Mucosa of stomach (tissue), 1 donor: Measurements from ENCODE around the gene HOXB7.

ENCODE experiments used
- H3K27me3 ChIP-seq: one replicate; pipeline ENCODE4 v1.7.0; 2013; ENCODE audit warnings: mild to moderate bottlenecking, low read length; ENCODE audit not compliant: control insufficient read depth, insufficient read depth
- H3K36me3 ChIP-seq: one replicate; pipeline ENCODE4 v1.7.0; 2013; ENCODE audit warnings: low read length; ENCODE audit not compliant: control insufficient read depth, insufficient read depth
- H3K4me1 ChIP-seq: one replicate; pipeline ENCODE4 v1.7.0; 2013; ENCODE audit warnings: mild to moderate bottlenecking, low read length; ENCODE audit not compliant: control insufficient read depth, insufficient read depth
- H3K4me3 ChIP-seq: one replicate; pipeline ENCODE4 v1.7.0; 2013; ENCODE audit warnings: low read length
- H3K9ac ChIP-seq: one replicate; pipeline ENCODE4 v1.7.0; 2013; ENCODE audit warnings: mild to moderate bottlenecking, low read length, moderate library complexity
- H3K9me3 ChIP-seq: one replicate; pipeline ENCODE4 v1.7.0; 2013; ENCODE audit warnings: mild to moderate bottlenecking, low read length, moderate library complexity; ENCODE audit not compliant: control insufficient read depth
- donor health status: Pancreatic carcinoma.

Gene HOXB7

DNA sequence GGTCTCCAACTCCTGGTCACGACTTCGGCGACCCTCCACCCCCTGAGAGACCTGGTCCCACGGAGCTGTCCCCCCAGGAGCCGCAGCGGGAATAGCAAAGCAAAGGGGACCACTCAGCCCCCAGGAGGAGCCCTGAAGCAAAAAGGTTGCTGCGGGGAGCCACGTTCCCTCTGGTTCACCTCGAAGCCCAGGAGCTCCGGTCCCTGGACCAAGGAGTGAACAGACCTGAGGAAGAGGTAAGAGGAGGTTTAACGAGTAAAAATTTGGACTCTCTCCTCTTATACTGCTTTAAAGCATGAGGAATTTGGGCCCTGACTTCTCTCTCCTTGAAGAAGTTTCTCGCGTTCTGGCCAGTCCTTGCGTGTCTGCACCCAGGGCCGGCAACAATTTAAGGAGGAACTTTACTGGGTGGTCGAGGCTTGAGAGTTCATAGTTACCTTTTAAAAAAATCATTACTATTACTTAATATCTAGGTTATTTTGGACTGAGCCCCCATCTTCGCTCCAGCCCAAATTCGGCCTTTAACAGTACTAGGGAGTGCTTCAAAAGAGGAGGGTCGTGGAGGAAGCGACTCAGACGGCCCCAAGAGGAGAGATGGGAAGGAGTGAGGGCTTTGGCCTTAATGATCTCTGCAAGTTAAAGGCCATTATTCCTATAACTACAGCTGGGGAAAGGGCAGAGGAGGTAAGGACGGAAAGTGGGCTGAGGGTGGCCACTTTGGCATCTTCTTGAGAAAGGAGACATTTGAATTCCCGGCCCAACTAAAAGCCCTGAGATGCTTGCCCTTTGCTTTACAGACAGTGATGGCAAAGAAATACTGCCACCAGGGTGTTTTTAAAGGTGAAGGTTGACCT is 32.3 kb upstream of the HOXB7 start:
- H3K36me3 ChIP-seq = no peaks in the 10 kb centered on the region
- H3K4me3 ChIP-seq = no peak overlapping the region
- peaks cover 7% of the 10 kb centered on the region for H3K4me1 ChIP-seq
- no peak overlapping the region for H3K9ac ChIP-seq
- no peaks in the 10 kb centered on the region for H3K9me3 ChIP-seq
- H3K27me3 ChIP-seq = peaks cover 100% of the 10 kb centered on the region

- H3K27me3 ChIP-seq = peaks cover 100% of the 10 kb centered on the region
- no peak overlapping the region for H3K4me3 ChIP-seq
- peaks cover 2% of the 10 kb centered on the region for H3K4me1 ChIP-seq
- no peak overlapping the region for H3K9ac ChIP-seq
- H3K9me3 ChIP-seq = no peaks in the 10 kb centered on the region
- H3K36me3 ChIP-seq = no peaks in the 10 kb centered on the region
Observed at GRCh38 chr17:48642059-48642842, 31.4 kb upstream of the HOXB7 start.

DNA sequence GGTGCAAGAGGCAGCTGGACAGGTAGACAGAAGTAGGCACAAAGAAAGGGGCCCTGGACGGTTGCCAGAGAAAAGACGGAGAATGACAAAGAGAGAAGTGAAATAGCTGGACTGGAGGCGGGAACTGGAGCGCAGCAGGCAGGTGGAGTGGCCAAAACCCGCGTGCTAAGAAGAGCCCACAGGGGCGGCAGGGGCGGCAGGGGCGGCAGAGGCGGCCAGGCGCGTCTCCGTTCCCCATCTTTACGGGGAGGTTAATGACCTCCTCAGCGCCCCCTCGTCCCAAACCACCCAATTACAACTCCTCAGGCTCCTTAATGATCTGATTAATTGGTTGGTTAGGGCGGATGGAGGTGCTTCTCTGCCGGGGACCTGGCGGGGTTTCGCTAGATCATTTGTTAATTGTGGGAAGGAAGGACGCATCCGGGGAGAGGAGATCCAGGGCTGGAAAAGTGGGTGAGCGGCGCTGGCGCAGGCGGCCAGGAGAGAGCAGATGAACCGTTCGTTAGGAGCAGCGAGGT is 30.8 kb upstream of the HOXB7 start:
- H3K36me3 ChIP-seq = no peaks in the 10 kb centered on the region
- no peaks in the 10 kb centered on the region for H3K9me3 ChIP-seq
- no peak overlapping the region for H3K9ac ChIP-seq
- H3K4me3 ChIP-seq = no peak overlapping the region
- H3K27me3 ChIP-seq = peaks cover 100% of the 10 kb centered on the region
- H3K4me1 ChIP-seq = peaks cover 3% of the 10 kb centered on the region

GRCh38 chr17:48640858-48641180 is 30.0 kb upstream of the HOXB7 start:
- Histone ChIP-seq H3K4me3 (no peak overlapping the region), H3K36me3 (no peaks in the 10 kb centered on the region), H3K4me1 (peaks cover 5% of the 10 kb centered on the region), H3K27me3 (peaks cover 100% of the 10 kb centered on the region), H3K9ac (no peak overlapping the region), H3K9me3 (no peaks in the 10 kb centered on the region)

GRCh38 chr17:48639982-48640857 is 29.4 kb upstream of the HOXB7 start:
- Histone ChIP-seq H3K36me3 (no peaks in the 10 kb centered on the region), H3K27me3 (peaks cover 100% of the 10 kb centered on the region), H3K4me3 (no peak overlapping the region), H3K9ac (no peak overlapping the region), H3K4me1 (peaks cover 5% of the 10 kb centered on the region), H3K9me3 (no peaks in the 10 kb centered on the region)

GRCh38 chr17:48639136-48639535 is 28.3 kb upstream of the HOXB7 start:
- no peaks in the 10 kb centered on the region for H3K9me3 ChIP-seq
- H3K27me3 ChIP-seq = peaks cover 100% of the 10 kb centered on the region
- H3K4me1 ChIP-seq = peaks cover 5% of the 10 kb centered on the region
- H3K9ac ChIP-seq = no peak overlapping the region
- no peaks in the 10 kb centered on the region for H3K36me3 ChIP-seq
- no peak overlapping the region for H3K4me3 ChIP-seq

GRCh38 chr17:48637323-48638260 is 26.8 kb upstream of the HOXB7 start:
- Histone ChIP-seq H3K36me3 (no peaks in the 10 kb centered on the region), H3K9me3 (no peaks in the 10 kb centered on the region), H3K4me3 (no peak overlapping the region), H3K4me1 (peaks cover 5% of the 10 kb centered on the region), H3K9ac (no peak overlapping the region), H3K27me3 (peaks cover 100% of the 10 kb centered on the region)

GRCh38 chr17:48636177-48637018 is 25.6 kb upstream of the HOXB7 start:
- Histone ChIP-seq H3K9ac (no peak overlapping the region), H3K9me3 (no peaks in the 10 kb centered on the region), H3K4me1 (peaks cover 5% of the 10 kb centered on the region), H3K36me3 (no peaks in the 10 kb centered on the region), H3K4me3 (no peak overlapping the region), H3K27me3 (peaks cover 100% of the 10 kb centered on the region)

GRCh38 chr17:48634493-48635208 is 23.8 kb upstream of the HOXB7 start:
- Histone ChIP-seq H3K27me3 (peaks cover 100% of the 10 kb centered on the region), H3K9me3 (no peaks in the 10 kb centered on the region), H3K36me3 (no peaks in the 10 kb centered on the region), H3K4me3 (no peak overlapping the region), H3K9ac (no peak overlapping the region), H3K4me1 (peaks cover 5% of the 10 kb centered on the region)

GRCh38 chr17:48633266-48633677 is 22.5 kb upstream of the HOXB7 start:
- Histone ChIP-seq H3K27me3 (peaks cover 100% of the 10 kb centered on the region), H3K4me3 (no peak overlapping the region), H3K36me3 (no peaks in the 10 kb centered on the region), H3K4me1 (peaks cover 5% of the 10 kb centered on the region), H3K9ac (no peak overlapping the region), H3K9me3 (no peaks in the 10 kb centered on the region)
